ENCODE measurements around the gene CD28. TPM values are rescaled to one million over a fixed set of nuclear protein-coding genes. Genes with fewer than 3 reads are reported as not detected.
A peak's percentile ranks its signal among the peaks of the same experiment; 100 is the strongest.
"Not testable (repeated sequence)": the region's sequence is repeated elsewhere in the genome, so short reads cannot be mapped to it uniquely, and the experiment has no call there.

The CD28 gene
- total and polyA plus RNA-seq, 2 experiments from 2014 or later: 0.11 TPM

DNA sequence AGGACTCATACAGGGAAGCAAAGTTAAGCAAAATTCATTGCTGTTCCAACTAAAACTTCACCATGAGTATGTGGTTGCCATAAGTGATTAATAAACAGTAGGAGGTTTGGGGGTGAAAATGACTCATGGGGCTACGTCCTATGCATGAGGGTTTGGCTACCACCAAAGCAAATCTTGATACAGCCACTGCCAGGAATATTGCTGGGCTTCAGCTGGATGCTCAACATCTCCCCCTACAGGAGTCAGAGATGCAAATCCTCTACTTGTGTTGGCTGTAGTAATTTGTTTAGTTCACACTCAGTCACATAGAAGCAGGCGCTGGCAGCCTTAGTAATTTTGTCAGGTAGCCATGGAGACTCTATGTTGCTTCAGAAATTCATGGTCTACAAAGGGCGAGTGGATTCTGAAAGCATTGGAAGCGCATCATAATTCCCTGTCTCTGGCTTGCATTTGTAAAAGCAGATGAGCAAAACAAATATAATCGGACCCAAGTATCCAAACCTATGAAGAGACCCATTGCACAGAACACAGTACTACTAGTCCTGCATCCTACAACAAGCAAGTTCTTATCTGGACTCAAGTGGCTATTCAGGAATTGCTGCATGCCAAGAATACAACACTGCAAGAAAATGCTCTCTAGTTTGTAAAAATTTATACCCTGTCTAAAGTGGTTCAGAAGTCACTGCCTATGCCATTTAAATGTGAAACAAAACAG is 76.0 kb downstream of the CD28 start:
- H3K9ac ChIP-seq: peak overlapping the region; percentile 80
- peaks cover 53% of the 10 kb centered on the region for H3K4me1 ChIP-seq (ENCODE audit: insufficient read depth)
- in situ Hi-C loops (cut with MboI): no loop called here
- no peak overlapping the region for H3K4me3 ChIP-seq
- H3K9me3 ChIP-seq (ENCODE audit: low read depth): no peaks in the 10 kb centered on the region
- TF ChIP-seq EZH2 (IDR thresholded peaks at IDR 0.05; ENCODE audit: insufficient read depth, poor library complexity, severe bottlenecking): no peak
- TF ChIP-seq EZH2phosphoT487 (IDR thresholded peaks at IDR 0.05; ENCODE audit: insufficient read depth, low read depth): no peak
- no peaks in the 10 kb centered on the region for H3K36me3 ChIP-seq (ENCODE audit: low read depth)
- DNase-seq: peak; percentile 98
- H3K27ac ChIP-seq: peak overlapping the region; percentile 97
- H3K4me2 ChIP-seq (ENCODE audit: unreplicated experiment): peak overlapping the region; percentile 58
- no peaks in the 10 kb centered on the region for H3K79me2 ChIP-seq (ENCODE audit: insufficient read depth)
- no peaks in the 10 kb centered on the region for H3K27me3 ChIP-seq (replicated peaks; ENCODE audit: insufficient read depth)
- WGBS, 2 experiments (ENCODE audit: low coverage in 1 of 2, low lambda C conversion rate in 2 of 2, missing lambda C conversion rate in 2 of 2): 42 to 43% methylated on average over 5 of the region's 5 CpGs
- H4K20me1 ChIP-seq (ENCODE audit: insufficient read depth): no peaks in the 10 kb centered on the region
- no peak overlapping the region for H2AFZ ChIP-seq
- H3K9me2 ChIP-seq (ENCODE audit: insufficient read depth): no peaks in the 10 kb centered on the region
- H3F3A ChIP-seq (ENCODE audit: insufficient read depth): peaks cover 44% of the 10 kb centered on the region

DNA sequence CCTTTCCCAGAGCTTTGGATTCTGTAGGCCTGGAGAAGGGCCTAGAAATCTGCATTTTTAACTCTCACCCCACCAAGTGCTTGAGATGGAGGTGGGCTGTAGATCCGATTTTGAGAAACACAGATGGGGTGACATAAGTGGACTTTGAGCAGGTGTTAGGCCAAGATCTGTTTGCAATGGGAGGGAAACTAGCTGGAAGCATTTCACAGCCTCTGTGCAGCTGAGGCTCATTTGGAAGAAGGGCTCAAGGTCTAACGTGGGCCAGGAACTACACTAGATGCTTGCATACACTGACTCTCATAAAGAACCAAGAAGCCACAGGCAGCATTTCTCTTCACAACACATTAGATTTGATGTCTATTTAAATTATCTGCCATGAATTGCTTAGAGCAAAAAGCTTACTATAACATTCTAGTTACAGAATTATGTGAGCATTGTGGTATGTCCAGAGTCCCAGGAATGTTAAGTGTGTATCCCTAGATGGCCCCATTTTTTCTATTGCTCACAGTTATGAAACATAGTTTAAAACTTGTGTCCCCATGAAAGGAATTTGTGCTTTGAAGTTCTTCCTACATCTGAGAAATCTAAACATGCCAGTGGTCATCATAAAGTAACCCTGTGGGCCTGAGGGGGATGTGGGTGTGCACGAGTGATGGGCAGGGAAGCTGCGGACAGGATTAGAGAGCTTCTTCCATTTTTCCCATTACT is 77.2 kb downstream of the CD28 start:
- Histone ChIP-seq H3K9me2 (ENCODE audit: insufficient read depth) (no peaks in the 10 kb centered on the region), H3K79me2 (ENCODE audit: insufficient read depth) (no peaks in the 10 kb centered on the region), H3K9me3 (ENCODE audit: low read depth) (no peaks in the 10 kb centered on the region), H3K4me2 (ENCODE audit: unreplicated experiment) (peak overlapping the region; percentile 52), H2AFZ (no peak overlapping the region), H3K27me3 (replicated peaks; ENCODE audit: insufficient read depth) (no peaks in the 10 kb centered on the region), H3K27ac (peak overlapping the region; percentile 97), H3F3A (ENCODE audit: insufficient read depth) (peaks cover 54% of the 10 kb centered on the region), H4K20me1 (ENCODE audit: insufficient read depth) (no peaks in the 10 kb centered on the region), H3K4me1 (ENCODE audit: insufficient read depth) (peaks cover 64% of the 10 kb centered on the region), H3K36me3 (ENCODE audit: low read depth) (no peaks in the 10 kb centered on the region), H3K9ac (peak overlapping the region; percentile 80), H3K4me3 (no peak overlapping the region)
- TF ChIP-seq EZH2phosphoT487 (IDR thresholded peaks at IDR 0.05; ENCODE audit: insufficient read depth, low read depth): no peak
- no peak for TF ChIP-seq EZH2 (IDR thresholded peaks at IDR 0.05; ENCODE audit: insufficient read depth, poor library complexity, severe bottlenecking)
- 21 to 24% methylated on average over 4 of the region's 4 CpGs for WGBS, 2 experiments (ENCODE audit: low coverage in 1 of 2, low lambda C conversion rate in 2 of 2, missing lambda C conversion rate in 2 of 2)
- peak; percentile 88 for DNase-seq
- in situ Hi-C loops (cut with MboI): no loop called here

DNA sequence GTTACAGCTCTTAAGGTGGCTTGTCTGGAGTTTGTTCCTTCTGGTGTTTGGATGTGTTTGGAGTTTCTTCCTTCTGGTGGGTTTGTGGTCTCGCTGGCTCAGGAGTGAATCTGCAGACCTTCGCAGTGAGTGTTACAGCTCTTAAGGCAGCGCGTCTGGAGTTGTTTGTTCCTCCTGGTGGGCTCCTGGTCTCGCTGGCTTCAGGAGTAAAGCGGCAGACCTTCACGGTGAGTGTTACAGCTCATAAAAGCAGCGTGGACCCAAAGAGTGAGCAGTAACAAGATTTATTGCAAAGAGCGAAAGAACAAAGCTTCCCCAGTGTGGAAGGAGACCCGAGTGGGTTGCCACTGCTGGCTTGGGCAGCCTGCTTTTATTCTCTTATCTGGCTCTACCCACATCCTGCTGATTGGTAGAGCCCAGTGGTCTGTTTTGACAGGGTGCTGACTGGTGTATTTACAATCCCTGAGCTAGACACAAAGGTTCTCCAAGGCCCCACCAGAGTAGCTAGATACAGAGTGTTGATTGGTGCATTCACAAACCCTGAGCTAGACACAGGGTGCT is 78.4 kb downstream of the CD28 start:
- H2AFZ ChIP-seq; H3K27me3 ChIP-seq (replicated peaks; ENCODE audit: insufficient read depth); H3K9ac ChIP-seq; H3K9me3 ChIP-seq (ENCODE audit: low read depth); H3K36me3 ChIP-seq (ENCODE audit: low read depth); DNase-seq; H3K4me3 ChIP-seq; H3K4me2 ChIP-seq (ENCODE audit: unreplicated experiment); in situ Hi-C loops (cut with MboI); H4K20me1 ChIP-seq (ENCODE audit: insufficient read depth); H3K79me2 ChIP-seq (ENCODE audit: insufficient read depth); H3K9me2 ChIP-seq (ENCODE audit: insufficient read depth): not testable (repeated sequence)
- peak overlapping the region; percentile 97 for H3K27ac ChIP-seq
- peaks cover 69% of the 10 kb centered on the region for H3K4me1 ChIP-seq (ENCODE audit: insufficient read depth)
- peaks cover 54% of the 10 kb centered on the region for H3F3A ChIP-seq (ENCODE audit: insufficient read depth)
- WGBS, 2 experiments (ENCODE audit: low coverage in 1 of 2, low lambda C conversion rate in 2 of 2, missing lambda C conversion rate in 2 of 2): 97 to 98% methylated on average over 9 to 10 of the region's 10 CpGs

DNA sequence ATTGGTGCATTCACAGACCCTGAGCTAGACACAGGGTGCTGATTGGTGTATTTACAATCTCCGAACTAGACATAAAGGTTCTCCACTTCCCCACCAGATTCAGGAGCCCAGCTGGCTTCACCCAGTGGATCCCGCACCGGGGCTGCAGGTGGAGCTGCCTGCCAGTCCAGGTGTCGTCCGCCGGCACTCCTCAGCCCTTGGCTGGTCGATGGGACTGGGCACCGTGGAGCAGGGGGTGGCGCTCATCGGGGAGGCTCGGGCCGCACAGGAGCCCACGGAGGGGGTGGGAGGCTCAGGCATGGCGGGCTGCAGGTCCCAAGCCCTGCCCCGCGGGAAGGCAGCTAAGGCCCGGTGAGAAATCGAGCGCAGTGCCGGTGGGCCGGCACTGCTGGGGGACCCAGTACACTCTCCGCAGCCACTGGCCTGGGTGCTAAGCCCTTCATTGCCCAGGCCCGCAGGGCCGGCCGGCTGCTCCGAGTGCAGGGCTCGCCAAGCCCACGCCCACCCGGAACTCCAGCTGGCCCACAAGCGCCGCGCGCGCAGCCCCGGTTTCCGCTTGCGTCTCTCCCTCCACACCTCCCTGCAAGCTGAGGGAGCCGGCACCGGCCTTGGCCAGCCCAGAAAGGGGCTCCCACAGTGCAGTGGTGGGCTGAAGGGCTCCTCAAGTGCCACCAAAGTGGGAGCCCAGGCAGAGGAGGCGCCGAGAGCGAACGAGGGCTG is 79.1 kb downstream of the CD28 start:
- WGBS, 2 experiments (ENCODE audit: low coverage in 1 of 2, low lambda C conversion rate in 2 of 2, missing lambda C conversion rate in 2 of 2): 98% methylated on average over 26 to 39 of the region's 43 CpGs
- H3K4me2 ChIP-seq (ENCODE audit: unreplicated experiment); H2AFZ ChIP-seq; H3K9me2 ChIP-seq (ENCODE audit: insufficient read depth); DNase-seq; H4K20me1 ChIP-seq (ENCODE audit: insufficient read depth); H3K9me3 ChIP-seq (ENCODE audit: low read depth); in situ Hi-C loops (cut with MboI); H3K79me2 ChIP-seq (ENCODE audit: insufficient read depth); H3K27me3 ChIP-seq (replicated peaks; ENCODE audit: insufficient read depth); H3K4me3 ChIP-seq; H3K36me3 ChIP-seq (ENCODE audit: low read depth): not testable (repeated sequence)
- H3K9ac ChIP-seq: peak overlapping the region; percentile 69
- peak overlapping the region; percentile 87 for H3K27ac ChIP-seq
- peaks cover 77% of the 10 kb centered on the region for H3K4me1 ChIP-seq (ENCODE audit: insufficient read depth)
- H3F3A ChIP-seq (ENCODE audit: insufficient read depth): peaks cover 57% of the 10 kb centered on the region

Measured in GM23248 (cell line).